ENCODE data around the gene ZIM2. TPM values are rescaled to one million over a fixed set of nuclear protein-coding genes. Genes with fewer than 3 reads are reported as not detected.

The ZIM2 gene
- total RNA-seq, 1 donor from 2014 or later: 1.7 TPM

DNA sequence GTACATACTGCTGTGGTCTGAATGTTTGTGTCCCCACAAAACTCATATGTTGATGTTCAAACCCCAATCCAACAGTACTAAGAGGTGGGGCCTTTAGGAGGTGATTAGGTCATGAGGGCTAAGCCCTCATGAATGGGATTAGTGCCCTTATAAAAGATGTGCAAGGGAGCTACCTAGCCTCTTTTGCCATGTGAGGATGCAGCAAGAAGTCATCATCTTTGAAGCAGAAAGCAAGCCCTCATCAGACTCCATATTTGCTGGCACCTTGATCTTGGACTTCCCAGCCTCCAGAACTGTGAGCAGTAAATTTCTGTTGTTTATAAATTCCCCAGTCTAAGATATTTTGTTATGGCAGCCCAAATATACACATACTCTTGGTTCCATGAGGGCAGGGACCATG, 33.9 kb downstream of the ZIM2 start:
- DNase-seq: no peak

GRCh38 chr19:56778351-56778750, 62.2 kb downstream of the ZIM2 start:
- no peak for DNase-seq

DNA sequence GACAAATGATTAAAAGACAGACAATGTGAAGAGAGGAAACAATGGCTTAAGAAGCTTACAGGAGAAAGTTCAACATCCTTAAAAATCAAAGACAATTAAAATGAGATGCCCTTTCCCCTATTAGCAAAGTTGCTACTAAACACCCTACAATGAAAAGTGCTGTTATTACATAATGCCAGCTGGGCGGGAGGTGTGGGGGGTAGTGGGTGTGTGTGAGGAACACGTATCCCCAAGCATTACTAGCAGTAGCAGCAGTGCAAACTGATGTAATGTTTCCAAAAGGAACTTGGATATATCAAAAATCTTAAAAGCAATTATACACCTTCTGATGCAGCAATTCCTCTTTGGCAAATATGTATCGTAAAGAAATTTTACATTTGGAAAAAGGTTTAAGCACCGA, 70.9 kb downstream of the ZIM2 start:
- no peak for DNase-seq

DNA sequence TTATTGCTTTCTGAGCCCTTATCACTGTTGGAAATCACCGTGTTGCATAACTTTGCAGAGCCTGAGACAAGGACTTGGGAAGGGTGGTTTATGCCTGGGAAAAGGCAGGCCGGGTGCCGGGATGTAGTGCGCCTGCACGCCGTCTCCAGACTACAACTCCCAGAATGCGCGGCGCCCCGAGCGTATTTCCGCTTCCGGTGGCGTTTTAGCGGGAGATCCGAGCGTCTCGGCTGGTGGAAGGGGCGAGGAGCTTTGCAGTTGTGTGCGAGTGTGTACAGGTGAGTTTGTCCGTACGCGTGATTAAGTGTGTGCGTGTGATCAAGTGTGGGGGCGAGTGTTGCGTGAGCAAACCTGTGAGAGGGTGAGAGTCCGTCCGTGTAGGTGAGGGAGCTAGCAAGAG, 75.4 kb downstream of the ZIM2 start:
- DNase-seq: peak; percentile 76

- DNase-seq: no peak
Measured at GRCh38 chr19:56764196-56764695, 76.3 kb downstream of the ZIM2 start.

DNA sequence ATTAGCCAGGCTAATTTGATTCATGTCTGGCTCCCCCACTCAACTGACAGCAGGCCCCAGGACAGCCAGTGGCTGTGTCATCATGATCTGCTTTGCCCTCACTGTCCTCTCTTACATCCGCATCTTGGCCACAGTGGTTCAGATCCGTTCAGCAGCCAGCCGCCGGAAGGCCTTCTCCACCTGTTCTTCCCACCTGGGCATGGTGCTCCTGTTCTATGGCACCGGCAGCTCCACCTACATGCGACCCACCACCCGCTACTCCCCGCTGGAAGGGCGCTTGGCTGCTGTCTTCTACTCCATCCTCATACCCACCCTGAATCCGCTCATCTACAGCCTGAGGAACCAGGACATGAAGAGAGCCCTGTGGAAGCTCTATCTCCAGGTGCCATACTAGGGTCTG, 79.7 kb downstream of the ZIM2 start:
- DNase-seq: no peak

DNA sequence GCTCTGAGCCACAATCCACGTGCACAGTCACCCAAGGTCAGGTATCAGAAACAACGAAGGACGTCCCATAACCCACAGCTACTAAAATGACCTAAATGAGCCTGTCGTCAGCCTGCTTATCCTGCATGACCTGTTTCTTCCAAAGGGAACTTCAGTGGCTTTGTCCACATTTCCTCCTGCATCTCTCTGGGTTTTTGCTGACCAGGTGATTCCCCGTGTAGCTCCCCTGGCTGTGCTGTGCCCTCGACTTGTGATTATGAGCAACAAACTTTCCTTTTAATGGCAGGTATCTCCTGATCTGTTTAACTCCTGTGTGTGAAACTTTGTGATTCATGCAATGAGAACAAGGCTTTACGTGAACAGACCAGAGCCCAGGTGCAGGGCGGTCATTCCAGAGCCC, 81.0 kb downstream of the ZIM2 start:
- no peak for DNase-seq

- peak; percentile 82 for DNase-seq
Measured at GRCh38 chr19:56751078-56751489, 89.4 kb downstream of the ZIM2 start.

DNA sequence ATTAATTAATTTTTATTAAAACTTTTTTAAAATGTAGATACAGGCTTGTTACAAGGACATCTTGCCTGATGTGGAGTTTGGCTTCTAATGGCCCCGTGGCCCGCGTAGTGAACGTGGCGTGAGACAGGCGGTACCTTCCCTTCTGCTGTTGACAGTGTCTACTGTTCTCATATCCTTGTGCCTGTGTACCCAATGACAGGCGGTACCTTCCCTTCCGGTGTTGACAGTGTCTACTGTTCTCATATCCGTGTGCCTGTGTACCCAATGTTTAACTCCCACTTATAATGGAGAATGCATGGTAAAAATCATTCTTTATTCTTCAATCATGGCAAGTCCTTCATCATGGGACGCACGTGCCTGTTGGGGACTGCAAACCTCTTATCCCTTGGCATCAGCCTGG, 89.9 kb downstream of the ZIM2 start:
- no peak for DNase-seq

DNA sequence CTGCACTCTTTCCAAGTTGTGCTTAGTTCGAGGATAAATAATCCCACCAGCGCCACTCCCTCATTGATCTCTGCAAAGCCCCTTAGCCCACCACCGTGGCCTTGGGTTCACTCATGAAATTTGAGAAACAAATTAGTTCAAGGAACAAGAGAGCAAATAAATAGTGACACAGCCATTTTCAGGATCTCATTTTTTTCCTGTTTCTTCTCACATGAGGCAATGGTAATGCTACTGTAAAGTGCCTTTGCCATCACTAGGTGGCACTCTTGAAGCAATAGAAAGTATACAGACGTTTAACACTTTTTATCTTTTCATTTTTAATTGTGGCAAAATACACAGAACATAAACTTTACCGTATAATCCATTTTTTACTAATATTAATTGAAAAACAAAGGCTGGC, 92.1 kb downstream of the ZIM2 start:
- DNase-seq: no peak

DNA sequence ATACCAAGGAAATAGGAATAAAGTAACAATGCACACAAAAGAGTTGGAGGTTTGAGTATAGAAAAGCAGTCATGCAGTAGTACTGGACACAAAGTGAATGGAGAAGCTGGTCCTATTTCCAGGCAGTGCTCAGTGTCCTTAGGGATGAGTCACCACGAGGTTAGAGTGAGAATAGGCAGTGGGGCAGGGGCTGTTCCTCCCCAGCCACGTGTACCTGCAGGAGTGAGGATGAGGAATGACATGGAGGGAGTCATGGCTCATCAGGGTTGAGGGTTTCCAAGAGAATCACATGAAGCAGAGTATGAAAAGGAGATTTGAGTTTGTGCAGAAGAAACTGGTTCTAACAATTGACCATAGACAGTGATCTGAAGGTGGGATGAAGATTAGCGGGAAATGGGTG, 94.2 kb downstream of the ZIM2 start:
- DNase-seq: no peak

GRCh38 chr19:56740501-56740900, 100.0 kb downstream of the ZIM2 start:
- DNase-seq: no peak

DNA sequence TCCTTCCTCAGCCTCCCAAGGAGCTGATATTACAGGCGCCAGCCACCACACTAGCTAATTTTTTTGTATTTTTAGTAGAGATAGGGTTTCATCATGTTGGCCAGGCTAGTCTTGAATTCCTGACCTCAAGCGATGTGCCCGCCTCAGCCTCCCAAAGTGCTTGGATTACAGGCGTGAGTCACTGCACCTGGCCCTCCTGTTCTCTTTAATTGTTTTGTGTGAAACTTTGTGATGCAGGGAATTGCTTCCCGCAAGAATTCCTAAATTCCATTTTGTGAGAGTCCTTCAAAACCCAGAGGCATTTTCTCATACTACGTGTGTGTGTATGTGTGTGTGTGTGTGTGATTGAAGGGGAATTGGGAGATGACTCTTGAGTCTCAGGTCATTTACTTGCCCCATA, 104.0 kb downstream of the ZIM2 start:
- no peak for DNase-seq

DNA sequence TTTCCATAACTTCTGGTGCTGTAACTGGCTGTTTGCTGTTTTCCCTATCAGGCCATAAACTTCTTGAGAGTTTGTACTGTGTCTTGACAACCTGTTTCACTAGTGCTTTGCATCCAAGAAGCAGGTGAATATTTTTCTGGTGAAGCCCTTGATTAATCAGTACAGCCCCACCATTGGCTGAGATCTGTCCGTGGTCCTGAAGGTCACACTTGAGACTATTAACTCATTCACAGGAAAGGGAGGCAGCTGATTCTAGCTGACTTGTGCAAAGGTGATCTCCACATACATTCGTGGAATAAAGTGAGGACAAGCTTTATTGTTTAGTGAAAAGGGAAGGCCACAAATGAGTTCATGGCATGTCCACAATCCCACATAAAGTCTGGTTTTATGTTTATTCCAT, 107.5 kb downstream of the ZIM2 start:
- no peak for DNase-seq

DNA sequence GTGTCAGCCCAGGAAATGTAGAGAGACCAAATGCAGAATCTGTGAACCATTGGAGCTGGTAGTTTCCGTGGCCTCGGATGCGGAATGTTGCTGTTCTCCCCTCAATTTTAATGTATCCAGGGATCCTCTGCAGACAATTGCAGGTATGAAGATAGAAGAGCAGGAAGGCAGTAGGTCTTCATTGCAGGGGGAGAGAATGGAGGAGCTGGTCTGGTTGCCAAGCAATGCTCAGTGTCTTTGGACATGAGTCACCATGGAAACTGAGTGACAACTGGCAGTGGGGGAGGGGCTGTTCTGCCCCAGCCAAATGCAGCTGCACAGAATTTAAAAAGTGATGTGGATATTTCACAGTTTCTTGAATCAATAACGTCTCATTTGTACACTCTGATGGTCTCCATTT, 112.8 kb downstream of the ZIM2 start:
- DNase-seq: no peak

DNA sequence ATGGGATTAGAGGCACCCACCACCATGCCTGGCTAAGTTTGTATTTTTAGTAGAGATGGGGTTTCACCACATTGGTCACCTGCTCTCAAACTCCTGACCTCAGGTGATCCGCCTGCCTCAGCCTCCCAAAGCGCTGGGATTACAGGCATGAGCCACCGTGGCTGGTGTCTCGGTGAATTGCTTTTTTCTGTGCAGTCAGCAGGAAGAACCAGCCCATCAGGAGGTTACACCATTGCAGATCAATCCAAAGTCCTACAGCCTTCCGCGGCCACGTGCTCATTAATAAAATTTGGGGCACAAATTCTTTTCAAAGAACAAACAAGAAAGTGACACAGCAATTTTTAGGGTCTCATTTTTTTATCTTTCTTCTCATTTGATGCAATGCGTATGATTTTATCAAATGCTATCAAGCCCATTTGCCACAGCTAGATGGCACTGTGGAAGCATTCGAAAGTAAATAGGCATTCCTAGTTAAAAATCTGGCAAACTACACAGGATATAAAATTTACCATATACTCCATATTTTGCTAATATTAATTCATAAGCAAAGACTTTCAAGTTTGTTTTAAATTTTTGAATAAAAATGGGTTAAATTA, 114.6 kb downstream of the ZIM2 start:
- no peak for DNase-seq

Small RNAs within 50 kb of the gene (small RNA-seq; reads per million reads assigned to genes)
- not detected for gene AC006115.2

Other genes starting within 250 kb of the ZIM2 start
- 19.5 TPM for gene ZNF71, start 245.4 kb downstream of the ZIM2 start, total RNA-seq
- 20.3 TPM for gene SMIM17, start 197.6 kb downstream of the ZIM2 start, total RNA-seq
- 7.8 TPM for gene ZNF835, start 169.0 kb downstream of the ZIM2 start, total RNA-seq
- 62.5 TPM for gene PEG3, start within 50 bp of the ZIM2 start, total RNA-seq